H1 (cell line): ENCODE measurements around the gene TLX1. TPM values are rescaled to one million over a fixed set of nuclear protein-coding genes. Genes with fewer than 3 reads are reported as not detected.

ENCODE experiments used
- CTCF ChIA-PET: fragments of 300-600 bp; sonication (Branson Sonifier 250); formaldehyde crosslinking; loops from one replicate; lab custom pipeline; 2021; ENCODE audit not compliant: partially characterized antibody; lab: Charles Lee
- POLR2A ChIA-PET: fragments of 300-600 bp; sonication (Branson Sonifier 250); formaldehyde crosslinking; loops from one replicate; lab custom pipeline; 2021; ENCODE audit warnings: inconsistent platforms; ENCODE audit not compliant: partially characterized antibody; lab: Charles Lee
- DNase-seq, 2 experiments: peaks; one replicate each; pipeline versions ENCODE4 v3.0.0 to v3.0.0-alpha.2; 2010 to 2022; ENCODE audit warnings: low spot score in 2 of 2, low read depth in 1 of 2, mixed read lengths in 1 of 2
- FAIRE-seq: peaks from 2 replicates; lab custom pipeline; 2011; peaks lifted over from hg19 to GRCh38; lab: Jason Lieb, UNC
- H2AFZ ChIP-seq: 2 replicates; pipeline ENCODE4 v1.8.1; 2012; ENCODE audit warnings: low read length, inconsistent platforms
- H2AK5ac ChIP-seq: 2 replicates; pipeline ENCODE4 v1.6.1; 2013; ENCODE audit warnings: low read depth, low read length
- H2BK120ac ChIP-seq: replicated peaks from 2 replicates; pipeline ENCODE3; 2013; ENCODE audit warnings: low read depth, low read length, inconsistent platforms
- H2BK12ac ChIP-seq: 2 replicates; pipeline ENCODE4 v1.6.1; 2013; ENCODE audit warnings: low read depth, low read length
- H2BK15ac ChIP-seq: 2 replicates; pipeline ENCODE4 v1.6.1; 2013; ENCODE audit warnings: low read length
- H2BK20ac ChIP-seq: 2 replicates; pipeline ENCODE4 v1.6.1; 2013; ENCODE audit warnings: low read length
- H2BK5ac ChIP-seq: 2 replicates; pipeline ENCODE4 v1.6.1; 2013; ENCODE audit warnings: low read depth, low read length
- H3K14ac ChIP-seq: 2 replicates; pipeline ENCODE4 v1.6.1; 2013; ENCODE audit warnings: inconsistent platforms; ENCODE audit not compliant: insufficient read length
- H3K18ac ChIP-seq: 2 replicates; pipeline ENCODE4 v1.6.1; 2013; ENCODE audit warnings: low read length; ENCODE audit errors: extremely low read depth
- H3K23ac ChIP-seq: 2 replicates; pipeline ENCODE4 v1.6.1; 2013; ENCODE audit warnings: inconsistent platforms; ENCODE audit not compliant: insufficient read length
- H3K23me2 ChIP-seq: 2 replicates; pipeline ENCODE4 v1.6.1; 2013; ENCODE audit warnings: low read depth, low read length
- H3K27ac ChIP-seq: 2 replicates; pipeline ENCODE4 v1.6.1; 2011; ENCODE audit warnings: low read depth, low read length, inconsistent platforms
- H3K27me3 ChIP-seq, 4 experiments: replicated peaks in 1 of 4; 1 replicate in 1 of 4; 2 replicates in 3 of 4; pipeline versions ENCODE4 v1.6.1 to v1.8.1; 2011 to 2013; ENCODE audit warnings: low read length in 3 of 4, mild to moderate bottlenecking in 3 of 4, inconsistent platforms in 2 of 4, mixed read lengths in 2 of 4, moderate library complexity in 1 of 4; ENCODE audit not compliant: control insufficient read depth in 3 of 4, insufficient read depth in 3 of 4; ENCODE audit errors: extremely low read depth in 1 of 4
- H3K36me3 ChIP-seq, 4 experiments: 2 replicates each; pipeline versions ENCODE4 v1.6.1 to v1.8.1; 2011 to 2013; ENCODE audit warnings: mild to moderate bottlenecking in 4 of 4, low read length in 3 of 4, moderate library complexity in 2 of 4, control low read depth in 1 of 4, inconsistent platforms in 1 of 4; ENCODE audit not compliant: insufficient read depth in 4 of 4, control insufficient read depth in 2 of 4
- H3K4ac ChIP-seq: replicated peaks from 2 replicates; pipeline ENCODE3; 2013; ENCODE audit warnings: low read length, low read depth, mixed read lengths, inconsistent platforms; ENCODE audit not compliant: insufficient read length
- H3K4me1 ChIP-seq, 4 experiments: replicated peaks in 1 of 4; 1 replicate in 1 of 4; 2 replicates in 3 of 4; pipeline versions ENCODE4 v1.6.1 to v1.8.1; 2011 to 2013; ENCODE audit warnings: low read length in 3 of 4, inconsistent platforms in 2 of 4, mixed read lengths in 1 of 4; ENCODE audit not compliant: insufficient read depth in 4 of 4, control insufficient read depth in 3 of 4
- H3K4me2 ChIP-seq, 2 experiments: 2 replicates each; pipeline versions ENCODE4 v1.6.1 to v1.8.1; 2011 to 2013; ENCODE audit warnings: low read depth in 2 of 2, low read length in 2 of 2, control low read depth in 1 of 2, inconsistent platforms in 1 of 2, mild to moderate bottlenecking in 1 of 2; ENCODE audit not compliant: insufficient read depth in 1 of 2
- H3K4me3 ChIP-seq, 4 experiments: fragments of 200-600, 300-600 bp in 1 of 4; sonication (generic), shearing (Covaris generic), sonication (Bioruptor Twin) in 1 of 4; 2 replicates each; pipeline versions ENCODE4 v1.5.1 to v1.8.1; 2011 to 2016; ENCODE audit warnings: low read length in 4 of 4, low read depth in 3 of 4, control low read depth in 2 of 4, inconsistent platforms in 2 of 4, mild to moderate bottlenecking in 2 of 4, mixed read lengths in 1 of 4, moderate library complexity in 1 of 4; ENCODE audit not compliant: insufficient read depth in 2 of 4; ENCODE audit errors: extremely low read depth in 1 of 4
- H3K56ac ChIP-seq: replicated peaks from 2 replicates; pipeline ENCODE3; 2013; ENCODE audit warnings: low read depth, mild to moderate bottlenecking, mixed read lengths, low read length, inconsistent platforms; ENCODE audit not compliant: insufficient read length
- H3K79me1 ChIP-seq: 2 replicates; pipeline ENCODE4 v1.6.1; 2013; ENCODE audit warnings: low read depth, low read length, control low read depth
- H3K79me2 ChIP-seq, 2 experiments: 2 replicates each; pipeline versions ENCODE4 v1.6.1 to v1.8.1; 2012 to 2013; ENCODE audit warnings: low read length in 2 of 2, mild to moderate bottlenecking in 2 of 2, inconsistent platforms in 1 of 2; ENCODE audit not compliant: insufficient read depth in 2 of 2, control insufficient read depth in 1 of 2
- H3K9ac ChIP-seq, 4 experiments: replicated peaks in 1 of 4; 1 replicate in 1 of 4; 2 replicates in 3 of 4; pipeline versions ENCODE4 v1.6.1 to v1.8.1; 2011 to 2013; ENCODE audit warnings: low read depth in 3 of 4, low read length in 3 of 4, control low read depth in 2 of 4, mild to moderate bottlenecking in 2 of 4, moderate library complexity in 2 of 4, inconsistent platforms in 1 of 4; ENCODE audit errors: extremely low read depth in 1 of 4
- H3K9me3 ChIP-seq, 2 experiments: 2 replicates each; pipeline versions ENCODE4 v1.6.1 to v1.8.1; 2012 to 2013; ENCODE audit warnings: mild to moderate bottlenecking in 2 of 2, moderate library complexity in 2 of 2, control low read depth in 1 of 2, inconsistent platforms in 1 of 2, low read depth in 1 of 2, low read length in 1 of 2, mixed read lengths in 1 of 2; ENCODE audit not compliant: insufficient read depth in 2 of 2
- H4K20me1 ChIP-seq, 2 experiments: replicated peaks in 1 of 2; 2 replicates each; pipeline versions ENCODE3 to v1.8.1; 2011 to 2013; ENCODE audit warnings: inconsistent platforms in 2 of 2, low read length in 2 of 2, mild to moderate bottlenecking in 1 of 2; ENCODE audit not compliant: insufficient read depth in 2 of 2, control insufficient read depth in 1 of 2
- H4K5ac ChIP-seq: 2 replicates; pipeline ENCODE4 v1.6.1; 2013; ENCODE audit warnings: low read length, low read depth, mixed read lengths, inconsistent platforms; ENCODE audit not compliant: insufficient read length
- H4K8ac ChIP-seq: 2 replicates; pipeline ENCODE4 v1.8.0; 2013; ENCODE audit warnings: mild to moderate bottlenecking, moderate library complexity, low read length, inconsistent platforms; ENCODE audit not compliant: insufficient read depth; ENCODE audit errors: extremely low read depth
- H4K91ac ChIP-seq: replicated peaks from 2 replicates; pipeline ENCODE3; 2013; ENCODE audit warnings: low read length, mixed read lengths, inconsistent platforms; ENCODE audit not compliant: insufficient read length
- CREB1 ChIP-seq: IDR thresholded peaks from 2 replicates; pipeline ENCODE4 v1.6.1; 2012; ENCODE audit warnings: inconsistent platforms
- EZH2 ChIP-seq: fragments of 200-600 bp; sonication (generic); IDR thresholded peaks from 2 replicates; pipeline ENCODE4 v1.7.1; 2012; ENCODE audit warnings: low read depth, mild to moderate bottlenecking, moderate library complexity, low read length, inconsistent platforms; ENCODE audit not compliant: severe bottlenecking
- WGBS, 2 experiments: shearing (Covaris generic) in 1 of 2; methylation state at CpG; one replicate each; pipeline versions ENCODE4 v1.1.6 to v1.1.7; 2013 to 2015; ENCODE audit warnings: low lambda C conversion rate in 2 of 2, mixed read lengths in 2 of 2, inconsistent platforms in 1 of 2, low coverage in 1 of 2, missing lambda C conversion rate in 1 of 2; ENCODE audit not compliant: insufficient replicate concordance in 2 of 2, insufficient coverage in 1 of 2, insufficient read length in 1 of 2; ENCODE audit errors: extremely low coverage in 1 of 2, missing lambda C conversion rate in 1 of 2; 5-methylcytosine and 5-hydroxymethylcytosine counted together
- polyA plus RNA-seq, 7 experiments: library from polyadenylated mRNA; depleted of rRNA in 3 of 7; stranded (reverse) in 5 of 7; unstranded in 2 of 7; fragments of >200 nt in 5 of 7; fragments of 200-250 nt in 2 of 7; gene quantifications; 1 replicate in 5 of 7; 2 replicates in 1 of 7; 4 replicates in 1 of 7; pipeline versions ENCODE4 v1.2.1 to v1.2.3, GENCODE V29; 2011 to 2013; ENCODE audit warnings: missing spikeins in 2 of 7, mixed read lengths in 2 of 7
- total RNA-seq: library from RNA; stranded (reverse); fragmentation: NEBNext Ultra II Directional; extraction: Animal tissue kit (Norgen Biotek cat#: 25700); gene quantifications from 2 replicates; pipeline ENCODE4 v1.2.1, GENCODE V29; 2021

The TLX1 gene
- total and polyA plus RNA-seq, 2 of the 8 experiments (the other 6 are each of a cell fraction or from before 2014, with no cell fraction given): not detected

GRCh38 chr10:101112799-101113594, 18.1 kb upstream of the TLX1 start:
- H2AFZ ChIP-seq: no peak overlapping the region
- peaks cover 0 to 1% of the 10 kb centered on the region in 2 experiments for H4K20me1 ChIP-seq
- DNase-seq (no peak), FAIRE-seq (no peak)
- POLR2A ChIA-PET: no interaction called here
- no peak overlapping the region for H3K56ac ChIP-seq
- H4K5ac ChIP-seq: no peak overlapping the region
- H3K9me3 ChIP-seq: no peaks in the 10 kb centered on the region
- H3K4ac ChIP-seq: no peak overlapping the region
- no peak overlapping the region; the same call in 1 of the 2 replicates for H3K18ac ChIP-seq
- H3K27ac ChIP-seq: no peak overlapping the region
- peak overlapping the region; percentile 71; the same call in 1 of the 2 replicates for H2BK12ac ChIP-seq
- no peak overlapping the region for H2BK120ac ChIP-seq
- 71% methylated on average over 12 of the region's 12 CpGs; no CpG with 5 or more reads in 1 of the 2 experiments for WGBS, 2 experiments
- no peaks in the 10 kb centered on the region for H3K23me2 ChIP-seq
- no peaks in the 10 kb centered on the region for H3K79me2 ChIP-seq
- peaks cover 0 to 15% (median 4%) of the 10 kb centered on the region in 4 experiments; a peak in 6 of 7 replicates for H3K4me1 ChIP-seq
- no peaks in the 10 kb centered on the region for H3K36me3 ChIP-seq
- 0 out of 2 replicates have a peak overlapping the region, but pooled peaks have one; percentile 61 for H2BK15ac ChIP-seq
- H3K79me1 ChIP-seq: no peaks in the 10 kb centered on the region
- no peak overlapping the region for H2BK20ac ChIP-seq
- TF ChIP-seq CREB1: no peak
- peak; percentile 1 for TF ChIP-seq EZH2
- H3K4me3 ChIP-seq: no peak overlapping the region
- peaks cover 1 to 11% (median 5%) of the 10 kb centered on the region in 4 experiments; a peak in 6 of 7 replicates for H3K27me3 ChIP-seq
- no peak overlapping the region for H2BK5ac ChIP-seq
- no peak overlapping the region for H4K91ac ChIP-seq
- H3K9ac ChIP-seq: no peak overlapping the region
- peak overlapping the region; percentile 82; the same call in 1 of the 2 replicates for H4K8ac ChIP-seq
- H3K4me2 ChIP-seq: no peak overlapping the region
- no peak overlapping the region for H3K14ac ChIP-seq
- H2AK5ac ChIP-seq: no peak overlapping the region
- CTCF ChIA-PET: interaction anchor here (0.6 to 4.0 kb wide), 9 partner anchors 10 to 94 kb away, joined by 3 to 25 read pairs (median 4); no protein-coding TSS in a partner anchor
- H3K23ac ChIP-seq: no peak overlapping the region
